ENCODE results near the gene CRHR1. TPM values are rescaled to one million over a fixed set of nuclear protein-coding genes. Genes with fewer than 3 reads are reported as not detected.

CRHR1 gene
- total RNA-seq, 5 donors from 2014 or later (not counting 1 experiment from before 2014, with no cell fraction given), result not detected

DNA sequence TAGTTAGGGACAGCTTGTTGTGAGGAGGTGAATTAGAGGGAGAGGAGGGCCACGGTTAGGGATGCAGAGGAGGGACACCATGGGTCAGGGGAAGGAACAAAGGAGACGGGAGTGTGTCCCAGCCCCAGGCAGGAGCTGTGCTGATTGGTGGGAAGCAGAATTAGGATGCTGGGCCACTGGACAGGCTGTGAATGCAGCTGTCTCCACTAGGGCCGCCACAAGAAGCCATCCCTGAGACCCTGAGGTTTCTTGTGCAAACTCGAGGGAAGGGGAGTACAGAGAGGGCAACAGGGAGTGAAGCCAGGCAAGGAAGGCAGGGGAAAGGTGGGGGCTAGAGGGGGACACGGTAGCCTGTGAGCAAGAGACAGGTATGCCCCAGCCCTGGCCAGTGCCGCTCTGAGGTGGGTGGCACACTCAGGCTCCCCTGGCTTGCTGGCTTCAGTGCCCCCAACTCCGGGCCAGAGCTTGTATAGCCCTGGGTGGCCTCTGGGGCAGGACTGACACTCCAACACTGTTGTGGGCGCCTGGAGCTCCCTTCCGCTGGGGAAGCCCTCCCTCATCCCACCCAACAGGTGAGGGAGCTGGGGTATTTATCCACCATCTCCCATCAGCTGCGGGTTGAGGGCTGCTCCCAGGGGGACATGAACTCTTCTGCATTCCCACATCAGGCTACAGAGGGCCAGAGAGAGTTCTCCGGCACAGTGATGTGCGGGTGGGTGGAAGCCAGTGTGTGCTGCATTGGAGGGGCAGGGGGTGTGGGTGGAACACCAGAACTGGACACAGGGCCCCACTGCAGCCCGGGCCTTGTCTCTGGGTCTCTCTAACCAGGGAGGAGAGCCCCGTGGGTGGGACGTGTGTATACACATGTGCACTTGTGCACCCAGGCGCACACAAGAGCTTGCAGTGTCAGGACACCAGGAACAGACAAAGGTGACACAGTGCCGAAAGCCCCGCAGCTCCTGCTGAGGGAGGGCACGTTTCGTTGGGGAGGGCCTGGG lies 52.2 kb downstream of the CRHR1 start:
- Histone ChIP-seq H3K4me3 (ENCODE audit: control insufficient read depth in 1 of 2, extremely low read depth in 1 of 2, low read length in 1 of 2) (no peak overlapping the region), H3K4me1 (ENCODE audit: control insufficient read depth in 1 of 2, extremely low read depth in 1 of 2, insufficient read depth in 2 of 2, low read length in 2 of 2) (peaks cover 0 to 4% of the 10 kb centered on the region in 2 experiments), H3K36me3 (ENCODE audit: control insufficient read depth in 2 of 2, extremely low read depth in 1 of 2, insufficient read depth in 1 of 2, low read length in 1 of 2) (no peaks in the 10 kb centered on the region), H3K27ac (ENCODE audit: low read length) (no peak overlapping the region), H3K27me3 (replicated peaks in 1 of 2; ENCODE audit: control insufficient read depth in 2 of 2, extremely low read depth in 1 of 2, insufficient read depth in 2 of 2, low read length in 1 of 2) (peaks cover 0 to 44% of the 10 kb centered on the region in 2 experiments), H3K9me3 (no peaks in the 10 kb centered on the region)
- CTCF ChIA-PET, result interaction anchor here in 1 of 2 donors (0.9 kb wide), 1 partner anchor 192 kb away, joined by 4 read pairs; no protein-coding TSS in a partner anchor
- Mint-ChIP-seq H3K9me3 (no peaks in the 10 kb centered on the region), H3K36me3 (no peaks in the 10 kb centered on the region), H3K27ac (no peak overlapping the region), H3K27me3 (peaks cover 4% of the 10 kb centered on the region in 2 donors), H3K4me3 (no peak overlapping the region), H3K4me1 (peaks cover 0 to 3% (median 0%) of the 10 kb centered on the region in 3 donors)
- no peak for ATAC-seq (replicated peaks in 1 of 4)
- WGBS (ENCODE audit: insufficient coverage), result 70% methylated on average over 14 of the region's 20 CpGs
- no peak for DNase-seq
- POLR2A ChIA-PET, result no interaction called here

DNA sequence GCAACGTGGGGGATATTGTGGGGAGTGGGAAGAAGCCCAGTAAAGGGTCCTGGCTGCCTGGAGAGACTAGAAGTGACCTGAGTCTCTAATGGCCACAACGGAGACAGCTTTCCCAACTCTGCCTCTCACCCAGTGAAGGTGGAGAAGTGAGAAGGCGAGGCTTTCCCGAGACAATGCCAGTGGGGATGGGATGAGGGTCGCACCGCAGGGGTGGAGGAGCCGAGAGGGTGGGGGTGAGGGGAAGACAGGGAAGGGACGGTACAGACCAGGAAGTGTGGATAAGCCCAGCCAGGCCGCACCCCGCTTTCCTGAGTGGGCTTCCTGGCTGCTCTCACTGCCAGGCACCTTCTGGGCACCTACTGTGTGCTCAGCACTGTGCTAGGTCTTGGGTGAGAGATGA lies 53.1 kb downstream of the CRHR1 start:
- H3K9me3 ChIP-seq, result no peaks in the 10 kb centered on the region
- POLR2A ChIA-PET, result no interaction called here
- Mint-ChIP-seq H3K36me3 (no peaks in the 10 kb centered on the region), H3K27me3 (peaks cover 4% of the 10 kb centered on the region in 2 donors), H3K27ac (no peak overlapping the region), H3K4me3 (no peak overlapping the region), H3K4me1 (peaks cover 0 to under 1% (median 0%) of the 10 kb centered on the region in 3 donors), H3K9me3 (no peaks in the 10 kb centered on the region)
- WGBS (ENCODE audit: insufficient coverage), result 50% methylated on average over 5 of the region's 10 CpGs
- H3K4me1 ChIP-seq (ENCODE audit: control insufficient read depth in 1 of 2, extremely low read depth in 1 of 2, insufficient read depth in 2 of 2, low read length in 2 of 2), result peaks cover 0 to 2% of the 10 kb centered on the region in 2 experiments
- no peaks in the 10 kb centered on the region for H3K36me3 ChIP-seq (ENCODE audit: control insufficient read depth in 2 of 2, extremely low read depth in 1 of 2, insufficient read depth in 1 of 2, low read length in 1 of 2)
- CTCF ChIA-PET, result interaction anchor here in 1 of 2 donors (0.9 kb wide), 1 partner anchor 193 kb away, joined by 4 read pairs; no protein-coding TSS in a partner anchor
- no peak for ATAC-seq (replicated peaks in 1 of 4)
- no peak overlapping the region for H3K4me3 ChIP-seq (ENCODE audit: control insufficient read depth in 1 of 2, extremely low read depth in 1 of 2, low read length in 1 of 2)
- DNase-seq, result no peak
- no peak overlapping the region for H3K27ac ChIP-seq (ENCODE audit: low read length)
- peaks cover 0 to 39% of the 10 kb centered on the region in 2 experiments for H3K27me3 ChIP-seq (replicated peaks in 1 of 2; ENCODE audit: control insufficient read depth in 2 of 2, extremely low read depth in 1 of 2, insufficient read depth in 2 of 2, low read length in 1 of 2)

DNA sequence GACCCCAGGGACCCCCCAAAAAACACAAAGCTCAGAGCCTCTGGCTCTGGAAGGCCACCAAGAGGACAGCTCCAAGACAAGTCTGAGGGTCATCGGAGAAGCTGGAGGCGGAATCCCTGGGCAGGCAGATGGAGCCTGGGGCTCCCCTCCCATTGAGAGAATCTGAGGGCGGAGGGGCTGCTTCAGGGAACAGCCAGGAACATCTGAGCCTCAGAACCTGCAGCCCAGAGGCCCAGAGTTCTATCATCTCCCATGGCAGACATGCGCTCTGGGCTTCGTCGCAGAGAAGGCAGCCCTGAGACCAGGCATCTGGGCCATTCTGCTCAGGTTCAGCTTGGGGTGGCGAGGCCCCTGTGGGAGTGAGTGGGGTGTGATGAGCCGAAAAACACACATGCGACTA lies 53.5 kb downstream of the CRHR1 start:
- Histone ChIP-seq H3K4me3 (ENCODE audit: control insufficient read depth in 1 of 2, extremely low read depth in 1 of 2, low read length in 1 of 2) (no peak overlapping the region), H3K9me3 (no peaks in the 10 kb centered on the region), H3K36me3 (ENCODE audit: control insufficient read depth in 2 of 2, extremely low read depth in 1 of 2, insufficient read depth in 1 of 2, low read length in 1 of 2) (no peaks in the 10 kb centered on the region), H3K4me1 (ENCODE audit: control insufficient read depth in 1 of 2, extremely low read depth in 1 of 2, insufficient read depth in 2 of 2, low read length in 2 of 2) (no peaks in the 10 kb centered on the region), H3K27me3 (replicated peaks in 1 of 2; ENCODE audit: control insufficient read depth in 2 of 2, extremely low read depth in 1 of 2, insufficient read depth in 2 of 2, low read length in 1 of 2) (peaks cover 0 to 36% of the 10 kb centered on the region in 2 experiments), H3K27ac (ENCODE audit: low read length) (no peak overlapping the region)
- H3K36me3 Mint-ChIP-seq, result no peaks in the 10 kb centered on the region
- H3K4me3 Mint-ChIP-seq, result no peak overlapping the region
- H3K4me1 Mint-ChIP-seq, result no peaks in the 10 kb centered on the region
- ChIA-PET POLR2A (no interaction called here), CTCF (no interaction called here)
- 90% methylated on average over 6 of the region's 9 CpGs for WGBS (ENCODE audit: insufficient coverage)
- no peak overlapping the region for H3K27ac Mint-ChIP-seq
- DNase-seq (no peak), ATAC-seq (replicated peaks in 1 of 4) (no peak)
- no peaks in the 10 kb centered on the region for H3K9me3 Mint-ChIP-seq
- H3K27me3 Mint-ChIP-seq, result peaks cover 4% of the 10 kb centered on the region in 2 donors

DNA sequence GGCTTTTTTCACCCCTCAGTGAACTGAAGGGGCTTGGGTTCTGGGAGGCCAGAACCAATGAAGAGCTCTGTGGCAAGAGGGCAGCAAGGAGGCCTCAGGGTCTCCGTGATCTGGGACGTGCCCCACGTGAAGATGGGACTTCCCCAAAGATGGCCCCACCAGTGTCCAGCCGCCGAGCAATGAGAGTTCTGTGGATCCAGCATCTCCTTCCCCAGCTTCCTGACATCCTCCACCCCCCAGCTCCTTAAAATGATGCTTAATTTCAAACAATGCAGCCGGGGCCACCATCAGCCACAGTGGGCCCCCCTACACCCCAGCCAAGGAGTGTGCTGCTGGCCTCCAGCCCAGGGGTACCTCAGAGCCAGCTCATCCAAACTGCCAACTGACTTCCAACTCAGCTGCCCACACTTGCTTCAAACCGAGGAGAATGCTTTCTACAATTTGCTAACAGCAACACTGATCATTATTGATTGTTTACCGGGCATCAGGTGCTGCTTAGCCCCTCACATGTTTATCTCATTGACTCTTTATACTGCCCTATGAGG lies 54.7 kb downstream of the CRHR1 start:
- CTCF ChIA-PET, result no interaction called here
- Histone ChIP-seq H3K9me3 (no peaks in the 10 kb centered on the region), H3K27ac (ENCODE audit: low read length) (no peak overlapping the region), H3K36me3 (ENCODE audit: control insufficient read depth in 2 of 2, extremely low read depth in 1 of 2, insufficient read depth in 1 of 2, low read length in 1 of 2) (no peaks in the 10 kb centered on the region), H3K27me3 (replicated peaks in 1 of 2; ENCODE audit: control insufficient read depth in 2 of 2, extremely low read depth in 1 of 2, insufficient read depth in 2 of 2, low read length in 1 of 2) (peaks cover 0 to 28% of the 10 kb centered on the region in 2 experiments), H3K4me3 (ENCODE audit: control insufficient read depth in 1 of 2, extremely low read depth in 1 of 2, low read length in 1 of 2) (no peak overlapping the region), H3K4me1 (ENCODE audit: control insufficient read depth in 1 of 2, extremely low read depth in 1 of 2, insufficient read depth in 2 of 2, low read length in 2 of 2) (no peaks in the 10 kb centered on the region)
- WGBS (ENCODE audit: insufficient coverage), result 25% methylated on average over 2 of the region's 8 CpGs
- ATAC-seq (replicated peaks in 1 of 4) (no peak), DNase-seq (no peak)
- no peaks in the 10 kb centered on the region for H3K4me1 Mint-ChIP-seq
- H3K4me3 Mint-ChIP-seq, result no peak overlapping the region
- H3K27me3 Mint-ChIP-seq, result peaks cover 1 to 4% of the 10 kb centered on the region in 2 donors
- no peaks in the 10 kb centered on the region for H3K36me3 Mint-ChIP-seq
- H3K9me3 Mint-ChIP-seq, result no peaks in the 10 kb centered on the region
- H3K27ac Mint-ChIP-seq, result no peak overlapping the region
- POLR2A ChIA-PET, result interaction anchor here in 1 of 2 donors (0.6 kb wide), 1 partner anchor 48 kb away, joined by 8 read pairs; no protein-coding TSS in a partner anchor

DNA sequence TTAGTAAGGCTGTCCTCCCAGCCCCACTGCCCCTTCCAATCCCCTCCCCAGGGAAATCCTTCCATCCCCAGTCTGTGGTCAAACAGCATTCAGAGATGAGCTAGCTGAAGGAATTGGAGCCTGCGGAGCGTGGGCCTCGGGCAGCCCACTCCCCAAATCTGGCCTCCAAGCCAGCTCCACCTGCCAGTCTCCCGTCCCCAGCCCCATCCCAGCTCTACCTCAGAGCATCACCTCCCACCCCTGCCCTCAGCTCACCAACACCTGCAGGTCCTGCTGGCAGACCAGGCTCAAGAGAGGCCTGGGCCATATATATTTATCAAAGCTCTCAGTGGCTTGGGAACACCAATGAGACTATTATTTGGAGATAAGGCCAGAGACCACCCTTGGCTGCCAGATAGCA lies 55.3 kb downstream of the CRHR1 start:
- H3K4me1 Mint-ChIP-seq, result no peaks in the 10 kb centered on the region
- H3K9me3 ChIP-seq, result no peaks in the 10 kb centered on the region
- CTCF ChIA-PET, result no interaction called here
- no peaks in the 10 kb centered on the region for H3K4me1 ChIP-seq (ENCODE audit: control insufficient read depth in 1 of 2, extremely low read depth in 1 of 2, insufficient read depth in 2 of 2, low read length in 2 of 2)
- ATAC-seq (replicated peaks in 1 of 4), result no peak
- no peaks in the 10 kb centered on the region for H3K9me3 Mint-ChIP-seq
- no peak for DNase-seq
- H3K27me3 Mint-ChIP-seq, result peaks cover 1 to 4% of the 10 kb centered on the region in 2 donors
- no peak overlapping the region for H3K4me3 ChIP-seq (ENCODE audit: control insufficient read depth in 1 of 2, extremely low read depth in 1 of 2, low read length in 1 of 2)
- H3K27ac Mint-ChIP-seq, result no peak overlapping the region
- POLR2A ChIA-PET, result no interaction called here
- H3K4me3 Mint-ChIP-seq, result no peak overlapping the region
- H3K27ac ChIP-seq (ENCODE audit: low read length), result no peak overlapping the region
- H3K36me3 Mint-ChIP-seq, result no peaks in the 10 kb centered on the region
- no peaks in the 10 kb centered on the region for H3K36me3 ChIP-seq (ENCODE audit: control insufficient read depth in 2 of 2, extremely low read depth in 1 of 2, insufficient read depth in 1 of 2, low read length in 1 of 2)
- peaks cover 0 to 25% of the 10 kb centered on the region in 2 experiments for H3K27me3 ChIP-seq (replicated peaks in 1 of 2; ENCODE audit: control insufficient read depth in 2 of 2, extremely low read depth in 1 of 2, insufficient read depth in 2 of 2, low read length in 1 of 2)
- 66% methylated on average over 4 of the region's 4 CpGs for WGBS (ENCODE audit: insufficient coverage)

DNA sequence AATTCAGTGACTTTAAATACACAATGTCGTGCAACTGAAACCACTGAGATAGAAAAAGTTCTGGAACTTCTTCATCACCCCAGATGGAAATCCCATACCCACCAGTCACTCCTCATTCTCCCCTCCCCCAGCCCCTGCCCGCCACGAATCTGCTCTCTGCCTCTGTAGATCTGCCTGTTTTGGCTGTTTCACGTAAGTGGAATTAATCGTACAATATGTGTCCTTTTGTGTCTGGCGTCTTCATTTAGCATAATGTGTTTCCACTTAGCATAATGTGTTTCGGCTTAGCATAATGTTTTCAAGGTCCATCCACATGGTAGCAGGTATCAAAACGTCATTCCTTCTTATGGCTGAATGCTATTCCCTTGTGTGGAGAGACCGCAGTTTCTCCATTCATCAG lies 57.1 kb downstream of the CRHR1 start:
- no peak overlapping the region for H3K4me3 Mint-ChIP-seq
- Histone ChIP-seq H3K27ac (ENCODE audit: low read length) (no peak overlapping the region), H3K9me3 (no peaks in the 10 kb centered on the region), H3K36me3 (ENCODE audit: control insufficient read depth in 2 of 2, extremely low read depth in 1 of 2, insufficient read depth in 1 of 2, low read length in 1 of 2) (no peaks in the 10 kb centered on the region), H3K27me3 (replicated peaks in 1 of 2; ENCODE audit: control insufficient read depth in 2 of 2, extremely low read depth in 1 of 2, insufficient read depth in 2 of 2, low read length in 1 of 2) (peaks cover 0 to 19% of the 10 kb centered on the region in 2 experiments), H3K4me1 (ENCODE audit: control insufficient read depth in 1 of 2, extremely low read depth in 1 of 2, insufficient read depth in 2 of 2, low read length in 2 of 2) (no peaks in the 10 kb centered on the region), H3K4me3 (ENCODE audit: control insufficient read depth in 1 of 2, extremely low read depth in 1 of 2, low read length in 1 of 2) (no peak overlapping the region)
- no peak for ATAC-seq (replicated peaks in 1 of 4)
- H3K27me3 Mint-ChIP-seq, result peaks cover 0 to 1% of the 10 kb centered on the region in 2 donors
- ChIA-PET POLR2A (no interaction called here), CTCF (no interaction called here)
- WGBS (ENCODE audit: insufficient coverage), result 94% methylated on average over 7 of the region's 9 CpGs
- H3K9me3 Mint-ChIP-seq, result no peaks in the 10 kb centered on the region
- H3K4me1 Mint-ChIP-seq, result no peaks in the 10 kb centered on the region
- no peak for DNase-seq
- no peak overlapping the region for H3K27ac Mint-ChIP-seq
- H3K36me3 Mint-ChIP-seq, result no peaks in the 10 kb centered on the region
